DOHH2 (cell line): ENCODE results near the gene TSPAN4.

Experiments
- CTCF ChIP-seq: fragments of 200-600 bp; sonication (generic); IDR thresholded peaks from one replicate; pipeline ENCODE4 v1.5.1; 2014; ENCODE audit warnings: antibody characterized with exemption, mild to moderate bottlenecking, low read depth, low read length; ENCODE audit not compliant: poor library complexity, severe bottlenecking
- EZH2phosphoT487 ChIP-seq: fragments of 200-600 bp; sonication (generic); IDR thresholded peaks from 2 replicates; pipeline ENCODE4 v1.6.1; 2017; ENCODE audit warnings: borderline replicate concordance, mild to moderate bottlenecking, antibody characterized with exemption, low read length, moderate library complexity, mixed read lengths

- peak; percentile 53 for TF ChIP-seq CTCF
- TF ChIP-seq EZH2phosphoT487, result no peak
Observed at GRCh38 chr11:850775-851763, 8.4 kb downstream of the TSPAN4 start.
